Mesendoderm (in vitro differentiated cells): ENCODE results near the gene CHCHD1.

Experiments used
- DNase-seq: peaks from one replicate; pipeline ENCODE4 v3.0.0; 2013
- H2AK5ac ChIP-seq: 2 replicates; pipeline ENCODE4 v1.6.1; 2013; ENCODE audit warnings: low read length, inconsistent platforms
- H2BK120ac ChIP-seq: 2 replicates; pipeline ENCODE4 v1.6.1; 2013; ENCODE audit warnings: low read depth, mild to moderate bottlenecking, low read length, moderate library complexity, mixed read lengths
- H2BK15ac ChIP-seq: replicated peaks from 2 replicates; pipeline ENCODE4 v1.6.1; 2013; ENCODE audit warnings: low read depth, mild to moderate bottlenecking, moderate library complexity
- H2BK5ac ChIP-seq: 2 replicates; pipeline ENCODE4 v1.6.1; 2013; ENCODE audit warnings: low read length, inconsistent platforms
- H3K18ac ChIP-seq: 2 replicates; pipeline ENCODE4 v1.6.1; 2013; ENCODE audit warnings: mild to moderate bottlenecking, low read length, mixed read lengths
- H3K23ac ChIP-seq: one replicate; pipeline ENCODE4 v1.6.1; 2013; ENCODE audit warnings: low read length
- H3K27ac ChIP-seq: 2 replicates; pipeline ENCODE4 v1.5.1; 2013; ENCODE audit warnings: low read depth, mild to moderate bottlenecking, inconsistent platforms, low read length, moderate library complexity
- H3K27me3 ChIP-seq: 2 replicates; pipeline ENCODE4 v1.6.1; 2013; ENCODE audit warnings: low read length, control low read depth, mild to moderate bottlenecking, inconsistent platforms; ENCODE audit not compliant: insufficient read depth, poor library complexity
- H3K36me3 ChIP-seq: 2 replicates; pipeline ENCODE4 v1.6.1; 2013; ENCODE audit warnings: low read length, inconsistent platforms; ENCODE audit not compliant: control insufficient read depth, insufficient read depth
- H3K4ac ChIP-seq: one replicate; pipeline ENCODE4 v1.6.1; 2013; ENCODE audit warnings: low read depth, mild to moderate bottlenecking, low read length, moderate library complexity
- H3K4me1 ChIP-seq: 2 replicates; pipeline ENCODE4 v1.6.1; 2013; ENCODE audit warnings: low read depth, low read length, inconsistent platforms; ENCODE audit not compliant: control insufficient read depth
- H3K4me2 ChIP-seq: 2 replicates; pipeline ENCODE4 v1.6.1; 2013; ENCODE audit warnings: low read length
- H3K4me3 ChIP-seq: 2 replicates; pipeline ENCODE4 v1.5.1; 2013; ENCODE audit warnings: mild to moderate bottlenecking, low read length
- H3K56ac ChIP-seq: one replicate; pipeline ENCODE4 v1.6.1; 2013; ENCODE audit warnings: low read length
- H3K79me1 ChIP-seq: 2 replicates; pipeline ENCODE4 v1.6.1; 2013; ENCODE audit warnings: low read length, inconsistent platforms
- H3K79me2 ChIP-seq: 2 replicates; pipeline ENCODE4 v1.6.1; 2013; ENCODE audit warnings: mild to moderate bottlenecking, low read length; ENCODE audit not compliant: control insufficient read depth, insufficient read depth
- H3K9ac ChIP-seq: 2 replicates; pipeline ENCODE4 v1.6.1; 2013; ENCODE audit warnings: low read length, inconsistent platforms
- H4K5ac ChIP-seq: one replicate; pipeline ENCODE4 v1.6.1; 2013; ENCODE audit warnings: low read length
- H4K8ac ChIP-seq: one replicate; pipeline ENCODE4 v1.6.1; 2013; ENCODE audit warnings: low read depth, mild to moderate bottlenecking, control low read depth, low read length, moderate library complexity
- WGBS: extraction: QIAGEN DNeasy Blood & Tissue Kit; methylation state at CpG from one replicate; pipeline ENCODE4 v1.1.7; 2013; ENCODE audit warnings: low lambda C conversion rate, missing lambda C conversion rate; ENCODE audit not compliant: insufficient coverage; ENCODE audit errors: extremely low coverage; 5-methylcytosine and 5-hydroxymethylcytosine counted together

The CHCHD1 gene

GRCh38 chr10:73801253-73801590 is 19.4 kb downstream of the CHCHD1 start:
- H3K9ac ChIP-seq = no peak overlapping the region
- no peak overlapping the region for H3K4me3 ChIP-seq
- no peak overlapping the region for H2BK5ac ChIP-seq
- no CpG with 5 or more reads among the region's 13 CpGs for WGBS
- H4K5ac ChIP-seq = no peak overlapping the region
- no peaks in the 10 kb centered on the region for H3K27me3 ChIP-seq
- H3K4me2 ChIP-seq = no peak overlapping the region
- H3K23ac ChIP-seq = no peak overlapping the region
- no peaks in the 10 kb centered on the region for H3K79me2 ChIP-seq
- no peak overlapping the region for H4K8ac ChIP-seq
- H3K79me1 ChIP-seq = no peaks in the 10 kb centered on the region
- H3K4me1 ChIP-seq = no peaks in the 10 kb centered on the region
- H3K56ac ChIP-seq = no peak overlapping the region
- H3K4ac ChIP-seq = no peak overlapping the region
- DNase-seq = no peak
- no peak overlapping the region for H3K27ac ChIP-seq
- H2BK15ac ChIP-seq = no peak overlapping the region
- no peak overlapping the region for H2AK5ac ChIP-seq
- no peak overlapping the region for H2BK120ac ChIP-seq
- no peak overlapping the region for H3K18ac ChIP-seq
- H3K36me3 ChIP-seq = peaks cover 18% of the 10 kb centered on the region

DNA sequence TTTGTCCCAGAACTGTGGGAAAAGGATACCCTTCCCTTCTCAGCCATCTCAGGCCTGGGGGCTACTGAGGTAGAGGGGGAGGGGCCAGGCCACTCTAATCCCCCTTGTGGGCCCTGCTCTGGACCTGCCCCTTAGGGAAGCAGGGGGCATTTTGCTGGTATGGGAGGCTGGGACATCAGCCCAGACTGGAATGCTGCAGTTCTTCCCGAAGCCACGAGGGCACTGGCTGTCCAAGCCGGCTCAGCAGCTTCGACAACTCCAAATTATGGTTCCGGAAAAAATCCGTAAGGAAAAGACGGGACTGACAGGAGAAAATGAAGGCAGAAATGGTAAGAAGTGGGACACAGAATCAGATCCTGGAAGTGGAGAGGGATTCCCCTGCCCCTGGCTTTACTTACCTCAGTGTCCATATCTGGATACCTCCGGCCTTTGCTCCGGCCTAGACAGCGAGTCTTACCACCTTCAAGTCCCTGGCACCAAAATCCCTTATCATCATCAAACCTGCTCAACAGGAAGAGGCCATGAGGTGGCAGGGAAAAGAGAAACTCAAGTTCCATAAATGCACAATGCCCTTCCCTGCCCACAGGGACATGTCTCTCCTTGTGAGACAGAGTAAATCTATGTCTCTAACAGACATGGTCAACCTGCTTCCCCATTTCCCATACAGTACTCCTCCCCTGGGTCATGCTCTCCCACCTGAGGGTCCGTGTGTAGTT is 20.6 kb downstream of the CHCHD1 start:
- no peak overlapping the region for H4K5ac ChIP-seq
- H3K23ac ChIP-seq = no peak overlapping the region
- H2BK120ac ChIP-seq = no peak overlapping the region
- no CpG with 5 or more reads among the region's 11 CpGs for WGBS
- no peak overlapping the region for H3K4me3 ChIP-seq
- no peak overlapping the region for H3K18ac ChIP-seq
- peaks cover 16% of the 10 kb centered on the region for H3K36me3 ChIP-seq
- H3K4me1 ChIP-seq = no peaks in the 10 kb centered on the region
- no peaks in the 10 kb centered on the region for H3K79me1 ChIP-seq
- H2AK5ac ChIP-seq = no peak overlapping the region
- H2BK5ac ChIP-seq = no peak overlapping the region
- H4K8ac ChIP-seq = no peak overlapping the region
- H3K4ac ChIP-seq = no peak overlapping the region
- no peaks in the 10 kb centered on the region for H3K27me3 ChIP-seq
- no peak for DNase-seq
- H3K56ac ChIP-seq = no peak overlapping the region
- no peaks in the 10 kb centered on the region for H3K79me2 ChIP-seq
- H3K9ac ChIP-seq = no peak overlapping the region
- no peak overlapping the region for H2BK15ac ChIP-seq
- no peak overlapping the region for H3K27ac ChIP-seq
- H3K4me2 ChIP-seq = no peak overlapping the region

DNA sequence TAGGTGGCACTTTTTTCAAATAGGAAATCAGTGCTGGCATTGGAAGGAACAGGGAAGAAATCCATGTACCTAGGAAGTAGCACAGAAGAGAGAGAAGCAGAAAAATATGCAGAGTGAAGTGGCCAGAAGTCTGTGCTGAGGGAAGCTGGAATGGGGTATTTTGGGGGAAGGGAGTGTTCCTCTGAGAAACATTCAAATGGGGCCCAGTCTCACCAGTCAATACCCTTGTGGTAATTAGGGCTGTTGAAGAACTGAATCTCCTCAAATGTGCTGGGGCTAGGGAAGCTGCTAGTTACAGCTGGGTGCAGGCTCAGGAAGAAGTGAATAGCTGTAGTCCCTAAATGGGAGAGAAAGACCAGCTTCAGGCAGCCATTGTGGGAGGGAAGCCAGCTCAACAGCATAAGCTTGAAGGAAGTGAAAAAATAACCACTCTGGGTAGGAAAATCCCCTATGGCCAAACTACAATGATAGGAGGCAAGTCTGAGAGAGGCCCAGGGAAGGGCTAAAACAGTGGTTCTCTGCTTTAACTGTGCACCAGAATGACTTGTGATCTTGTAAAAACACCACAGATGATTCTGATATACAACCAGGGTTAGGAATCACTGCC is 21.9 kb downstream of the CHCHD1 start:
- Histone ChIP-seq H3K27me3 (no peaks in the 10 kb centered on the region), H3K79me2 (no peaks in the 10 kb centered on the region), H3K27ac (no peak overlapping the region), H4K5ac (no peak overlapping the region), H3K4ac (no peak overlapping the region), H2BK120ac (no peak overlapping the region), H4K8ac (no peak overlapping the region), H3K4me1 (no peaks in the 10 kb centered on the region), H3K36me3 (peaks cover 13% of the 10 kb centered on the region), H2BK5ac (no peak overlapping the region), H3K18ac (no peak overlapping the region), H3K4me2 (no peak overlapping the region), H3K79me1 (no peaks in the 10 kb centered on the region), H3K56ac (no peak overlapping the region), H2AK5ac (no peak overlapping the region), H2BK15ac (no peak overlapping the region), H3K23ac (no peak overlapping the region), H3K4me3 (no peak overlapping the region), H3K9ac (no peak overlapping the region)
- DNase-seq = no peak

DNA sequence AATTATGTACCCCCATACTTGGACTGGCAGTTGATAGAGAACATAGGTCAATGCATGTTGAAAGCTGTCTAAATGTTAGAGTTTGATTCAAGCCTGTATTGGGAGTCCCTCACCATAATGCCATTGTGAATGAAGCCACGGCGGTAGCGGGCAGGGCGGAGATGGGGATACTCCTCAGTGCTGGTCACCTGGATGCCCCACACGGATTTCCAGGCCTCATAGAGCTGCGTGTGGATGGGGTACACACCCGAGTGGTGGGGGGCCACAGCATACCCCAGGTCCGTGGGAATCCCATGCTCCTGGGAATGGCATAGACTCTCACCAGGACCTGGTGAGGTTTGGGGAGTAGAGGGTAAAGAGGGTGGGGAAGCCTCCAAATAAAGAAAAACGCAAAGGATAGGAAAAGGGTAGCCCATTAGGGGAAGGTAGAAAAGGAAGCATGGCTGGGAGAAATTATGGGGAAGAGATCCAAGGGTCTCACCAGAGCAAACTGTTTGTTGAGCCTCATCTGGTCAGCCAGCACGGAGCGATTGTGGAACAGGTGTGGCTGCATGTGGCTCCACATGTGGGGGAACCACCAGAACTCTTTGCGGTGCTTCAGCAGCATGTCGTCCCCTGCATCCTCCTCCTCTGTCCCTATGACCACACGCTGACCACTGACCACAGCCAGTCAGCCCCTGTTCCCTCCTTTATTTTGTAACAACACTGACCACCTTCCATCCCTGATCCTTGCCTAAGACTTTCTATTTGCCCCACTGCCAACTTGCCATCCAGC is 24.5 kb downstream of the CHCHD1 start:
- Histone ChIP-seq H3K36me3 (peaks cover 4% of the 10 kb centered on the region), H3K27ac (no peak overlapping the region), H3K27me3 (no peaks in the 10 kb centered on the region), H3K9ac (no peak overlapping the region), H2BK120ac (no peak overlapping the region), H3K23ac (no peak overlapping the region), H3K79me1 (no peaks in the 10 kb centered on the region), H3K56ac (no peak overlapping the region), H3K4me2 (no peak overlapping the region), H3K18ac (no peak overlapping the region), H3K4me1 (peaks cover 3% of the 10 kb centered on the region), H4K5ac (no peak overlapping the region), H2BK15ac (no peak overlapping the region), H2BK5ac (no peak overlapping the region), H3K4ac (no peak overlapping the region), H4K8ac (no peak overlapping the region), H2AK5ac (no peak overlapping the region), H3K4me3 (no peak overlapping the region), H3K79me2 (no peaks in the 10 kb centered on the region)
- no CpG with 5 or more reads among the region's 14 CpGs for WGBS
- no peak for DNase-seq

- H3K4ac ChIP-seq = no peak overlapping the region
- no peaks in the 10 kb centered on the region for H3K79me2 ChIP-seq
- no peak overlapping the region for H2BK5ac ChIP-seq
- no peak overlapping the region for H4K5ac ChIP-seq
- no peak overlapping the region for H2AK5ac ChIP-seq
- H2BK120ac ChIP-seq = no peak overlapping the region
- H3K4me2 ChIP-seq = no peak overlapping the region
- no peak overlapping the region for H3K56ac ChIP-seq
- no peak overlapping the region for H3K23ac ChIP-seq
- H3K36me3 ChIP-seq = peaks cover 2% of the 10 kb centered on the region
- no peak overlapping the region for H3K4me3 ChIP-seq
- H3K18ac ChIP-seq = no peak overlapping the region
- H3K9ac ChIP-seq = no peak overlapping the region
- DNase-seq = no peak
- peaks cover 3% of the 10 kb centered on the region for H3K4me1 ChIP-seq
- no peak overlapping the region for H2BK15ac ChIP-seq
- WGBS = no CpG with 5 or more reads among the region's 14 CpGs
- no peak overlapping the region for H3K27ac ChIP-seq
- no peaks in the 10 kb centered on the region for H3K79me1 ChIP-seq
- H4K8ac ChIP-seq = no peak overlapping the region
- H3K27me3 ChIP-seq = no peaks in the 10 kb centered on the region
These were observed 25.6 kb downstream of the CHCHD1 start for GRCh38 chr10:73807471-73807870.
